ENCODE results near the gene MAGI1. TPM values are rescaled to one million over a fixed set of nuclear protein-coding genes. Genes with fewer than 3 reads are reported as not detected.

Gene MAGI1
- total RNA-seq, 4 donors from 2014 or later, result 17.2 to 40.8 (median 28.1) TPM

GRCh38 chr3:65449841-65450428 lies 588.8 kb downstream of the MAGI1 start:
- H3K27ac ChIP-seq, result no peak overlapping the region
- no peak overlapping the region for H3K4me3 ChIP-seq
- no peaks in the 10 kb centered on the region for H3K27me3 ChIP-seq
- H3K9me3 ChIP-seq, result no peaks in the 10 kb centered on the region
- H3K4me1 ChIP-seq, result no peaks in the 10 kb centered on the region
- ATAC-seq, result no peak
- TF ChIP-seq CTCF (IDR thresholded peaks at IDR 0.05) (no peak), POLR2AphosphoS5 (IDR thresholded peaks at IDR 0.05) (no peak), POLR2A (IDR thresholded peaks at IDR 0.05) (no peak), EP300 (IDR thresholded peaks at IDR 0.05) (no peak)
- no peaks in the 10 kb centered on the region for H3K36me3 ChIP-seq
- WGBS, 2 donors (ENCODE audit: low coverage in 1 of 2), result 93 to 97% methylated on average over 5 to 6 of the region's 6 CpGs

GRCh38 chr3:65448120-65448519 lies 590.6 kb downstream of the MAGI1 start:
- no peaks in the 10 kb centered on the region for H3K27me3 ChIP-seq
- no peaks in the 10 kb centered on the region for H3K36me3 ChIP-seq
- H3K9me3 ChIP-seq, result no peaks in the 10 kb centered on the region
- 69 to 92% methylated on average over 3 of the region's 3 CpGs for WGBS, 2 donors (ENCODE audit: low coverage in 1 of 2)
- H3K4me3 ChIP-seq, result no peak overlapping the region
- no peak overlapping the region for H3K27ac ChIP-seq
- no peak for ATAC-seq
- TF ChIP-seq POLR2A (IDR thresholded peaks at IDR 0.05) (no peak), EP300 (IDR thresholded peaks at IDR 0.05) (no peak), POLR2AphosphoS5 (IDR thresholded peaks at IDR 0.05) (no peak), CTCF (IDR thresholded peaks at IDR 0.05) (no peak)
- no peaks in the 10 kb centered on the region for H3K4me1 ChIP-seq

- no peak for ATAC-seq
- WGBS, 2 donors (ENCODE audit: low coverage in 1 of 2), result 92 to 95% methylated on average over 3 to 4 of the region's 4 CpGs
- Histone ChIP-seq H3K27me3 (no peaks in the 10 kb centered on the region), H3K27ac (no peak overlapping the region), H3K4me1 (no peaks in the 10 kb centered on the region), H3K36me3 (peaks cover 0 to 4% of the 10 kb centered on the region in 2 donors), H3K4me3 (no peak overlapping the region), H3K9me3 (no peaks in the 10 kb centered on the region)
- no peak for TF ChIP-seq CTCF (IDR thresholded peaks at IDR 0.05)
- TF ChIP-seq POLR2A (IDR thresholded peaks at IDR 0.05), result no peak
- TF ChIP-seq EP300 (IDR thresholded peaks at IDR 0.05), result no peak
- TF ChIP-seq POLR2AphosphoS5 (IDR thresholded peaks at IDR 0.05), result no peak
These were observed 593.0 kb downstream of the MAGI1 start for GRCh38 chr3:65445573-65446169.

GRCh38 chr3:65444447-65444815 lies 594.3 kb downstream of the MAGI1 start:
- Histone ChIP-seq H3K9me3 (no peaks in the 10 kb centered on the region), H3K4me1 (peaks cover 0 to 9% (median 0%) of the 10 kb centered on the region in 3 donors), H3K4me3 (no peak overlapping the region), H3K27me3 (no peaks in the 10 kb centered on the region), H3K27ac (no peak overlapping the region), H3K36me3 (peaks cover 0 to 4% of the 10 kb centered on the region in 2 donors)
- ATAC-seq, result no peak
- TF ChIP-seq POLR2AphosphoS5 (IDR thresholded peaks at IDR 0.05) (no peak), POLR2A (IDR thresholded peaks at IDR 0.05) (no peak), EP300 (IDR thresholded peaks at IDR 0.05) (no peak), CTCF (IDR thresholded peaks at IDR 0.05) (no peak)
- 80 to 94% methylated on average over 7 of the region's 7 CpGs for WGBS, 2 donors (ENCODE audit: low coverage in 1 of 2)
